Motor neuron (in vitro differentiated cells): ENCODE data around the gene EXTL1. TPM values are rescaled to one million over a fixed set of nuclear protein-coding genes. Genes with fewer than 3 reads are reported as not detected.

Source experiments
- ATAC-seq, 8 experiments: fragments of 200-7000 bp; cut with Tn5 transposase; replicated peaks in 6 of 8; 2 replicates each; pipeline ENCODE4 v1.8.0; 2021; ENCODE audit warnings: mild to moderate bottlenecking in 8 of 8, moderate library complexity in 8 of 8
- H3K27ac ChIP-seq, 2 donors: fragments of 250-450 bp; sonication (Bioruptor Pico); 2 replicates each; pipeline ENCODE4 v1.9.0; 2021; ENCODE audit warnings: antibody characterized with exemption in 2 of 2, mild to moderate bottlenecking in 2 of 2, moderate library complexity in 1 of 2
- H3K4me1 ChIP-seq, 2 donors: fragments of 250-450 bp; sonication (Bioruptor Pico); replicated peaks in 1 of 2; 2 replicates each; pipeline ENCODE4 v1.6.1; 2021; ENCODE audit warnings: antibody characterized with exemption in 2 of 2, mild to moderate bottlenecking in 2 of 2, moderate library complexity in 1 of 2
- H3K4me3 ChIP-seq, 5 donors: fragments of 250-450 bp; sonication (Bioruptor Pico); 2 replicates each; pipeline ENCODE4 v1.9.0; 2021; ENCODE audit warnings: antibody characterized with exemption in 5 of 5, mild to moderate bottlenecking in 5 of 5, moderate library complexity in 4 of 5
- WGBS, 10 experiments: fragments of 450-650 bp; shearing (Covaris generic); methylation state at CpG; one replicate each; pipeline ENCODE4 v1.0.0; 2022; 5-methylcytosine and 5-hydroxymethylcytosine counted together
- in situ Hi-C, 9 experiments: fragments of 400-800 bp; cut with MboI; loops; one replicate each; pipeline ENCODE4 v1.15.0; 2021; ENCODE audit warnings: low sequenced_read_pairs in 9 of 9, low pct_unique_long_range_greater_than_20kb in 2 of 9; ENCODE audit not compliant: unreplicated experiment in 9 of 9
- total RNA-seq, 8 experiments: library from RNA; unstranded; fragments of 300-600 nt; gene quantifications; 2 replicates each; pipeline versions ENCODE4 v1.2.3 to v1.2.4, GENCODE V29; 2022

The EXTL1 gene
- total RNA-seq, 8 experiments from 2014 or later = 0.36 to 24.9 (median 1.6) TPM

GRCh38 chr1:26019641-26020315 is 1.8 kb upstream of the EXTL1 start:
- ATAC-seq = no peak
- Histone ChIP-seq H3K27ac (no peak overlapping the region), H3K4me3 (no peak overlapping the region), H3K4me1 (peaks cover 2 to 16% of the 10 kb centered on the region in 2 donors)
- in situ Hi-C loops = no loop called here
- 57 to 100% (median 80%) methylated on average over 1 to 7 of the region's 8 CpGs; no CpG with 5 or more reads in 2 of the 10 experiments for WGBS, 10 experiments

- no peak overlapping the region for H3K4me3 ChIP-seq
- no peak for ATAC-seq
- 9 to 73% (median 52%) methylated on average over 1 to 6 of the region's 6 CpGs; no CpG with 5 or more reads in 4 of the 10 experiments for WGBS, 10 experiments
- no peak overlapping the region for H3K27ac ChIP-seq
- in situ Hi-C loops = no loop called here
- H3K4me1 ChIP-seq = peaks cover 2 to 16% of the 10 kb centered on the region in 2 donors
These were observed 1.2 kb upstream of the EXTL1 start for GRCh38 chr1:26020330-26020768.

- WGBS, 10 experiments = 33 to 81% (median 70%) methylated on average over 1 to 3 of the region's 6 CpGs; no CpG with 5 or more reads in 5 of the 10 experiments
- peak overlapping the region in 1 of 5 donors; percentile 33 for H3K4me3 ChIP-seq
- in situ Hi-C loops = no loop called here
These were observed 481 bp upstream of the EXTL1 start for GRCh38 chr1:26020941-26021646.

GRCh38 chr1:26022404-26022779 is 817 bp downstream of the EXTL1 start:
- in situ Hi-C loops = no loop called here
- peaks cover 2 to 6% of the 10 kb centered on the region in 2 donors for H3K4me1 ChIP-seq
- WGBS, 10 experiments = 10 to 100% (median 73%) methylated on average over 1 to 3 of the region's 8 CpGs; no CpG with 5 or more reads in 5 of the 10 experiments
- no peak overlapping the region for H3K27ac ChIP-seq
- ATAC-seq = peak in 1 of 8 experiments; percentile 6
- H3K4me3 ChIP-seq = no peak overlapping the region

More at GRCh38 chr1:26020941-26021646, 481 bp upstream of the EXTL1 start:
- no peak for ATAC-seq
- H3K4me1 ChIP-seq = peaks cover 2 to 14% of the 10 kb centered on the region in 2 donors
- H3K27ac ChIP-seq = no peak overlapping the region

- H3K4me1 ChIP-seq = peaks cover 2 to 6% of the 10 kb centered on the region in 2 donors
- H3K4me3 ChIP-seq = no peak overlapping the region
- in situ Hi-C loops = no loop called here
- no peak overlapping the region for H3K27ac ChIP-seq
- peak in 1 of 8 experiments; percentile 48 for ATAC-seq
- WGBS, 10 experiments = 0 to 100% (median 76%) methylated on average over 1 to 9 of the region's 13 CpGs; no CpG with 5 or more reads in 3 of the 10 experiments
These were observed 1.4 kb downstream of the EXTL1 start for GRCh38 chr1:26023009-26023408.

- Histone ChIP-seq H3K27ac (no peak overlapping the region), H3K4me3 (no peak overlapping the region), H3K4me1 (peaks cover 0 to 6% of the 10 kb centered on the region in 2 donors)
- in situ Hi-C loops = no loop called here
- WGBS, 10 experiments = 0 to 100% (median 84%) methylated on average over 1 to 5 of the region's 5 CpGs; no CpG with 5 or more reads in 2 of the 10 experiments
- no peak for ATAC-seq
These were observed 2.3 kb downstream of the EXTL1 start for GRCh38 chr1:26023826-26024225.

- Histone ChIP-seq H3K4me3 (no peak overlapping the region), H3K4me1 (peaks cover 0 to 6% of the 10 kb centered on the region in 2 donors), H3K27ac (no peak overlapping the region)
- peak in 1 of 8 experiments; percentile 2 for ATAC-seq
- in situ Hi-C loops = no loop called here
- WGBS, 10 experiments = 62 to 90% (median 81%) methylated on average over 3 of the region's 5 CpGs; no CpG with 5 or more reads in 7 of the 10 experiments
These were observed 3.5 kb downstream of the EXTL1 start for GRCh38 chr1:26025060-26025459.

- in situ Hi-C loops = no loop called here
- 0 to 84% (median 67%) methylated on average over 1 to 5 of the region's 5 CpGs; no CpG with 5 or more reads in 2 of the 10 experiments for WGBS, 10 experiments
- Histone ChIP-seq H3K4me1 (peaks cover 0 to 6% of the 10 kb centered on the region in 2 donors), H3K27ac (no peak overlapping the region), H3K4me3 (no peak overlapping the region)
- peak in 1 of 8 experiments; percentile 71 for ATAC-seq
These were observed 3.9 kb downstream of the EXTL1 start for GRCh38 chr1:26025517-26025916.

- no peaks in the 10 kb centered on the region for H3K4me1 ChIP-seq
- in situ Hi-C loops = no loop called here
- ATAC-seq = peak in 6 of 8 experiments; percentile 1 to 33 (median 5)
- H3K27ac ChIP-seq = no peak overlapping the region
- WGBS, 10 experiments = 0 to 35% (median 7%) methylated on average over 1 to 2 of the region's 3 CpGs; no CpG with 5 or more reads in 4 of the 10 experiments
- no peak overlapping the region for H3K4me3 ChIP-seq
These were observed 6.3 kb downstream of the EXTL1 start for GRCh38 chr1:26027716-26028489.

GRCh38 chr1:26028490-26028980 is 7.0 kb downstream of the EXTL1 start:
- in situ Hi-C loops = no loop called here
- no peaks in the 10 kb centered on the region for H3K4me1 ChIP-seq
- H3K4me3 ChIP-seq = no peak overlapping the region
- WGBS, 10 experiments = no CpG with 5 or more reads among the region's 8 CpGs
- H3K27ac ChIP-seq = no peak overlapping the region
- ATAC-seq = peak in 4 of 8 experiments; percentile 9 to 21 (median 10)

- Histone ChIP-seq H3K4me3 (no peak overlapping the region), H3K4me1 (peaks cover 0 to under 1% of the 10 kb centered on the region in 2 donors), H3K27ac (no peak overlapping the region)
- 51 to 100% (median 78%) methylated on average over 2 to 7 of the region's 15 CpGs; no CpG with 5 or more reads in 5 of the 10 experiments for whole genome bisulfite sequencing, 10 experiments
- in situ Hi-C loops = no loop called here
- ATAC-seq = peak in 2 of 8 experiments; percentile 4 to 11
These were observed 7.7 kb downstream of the EXTL1 start for GRCh38 chr1:26029054-26029863.
